ENCODE data around the gene PAQR4.

DNA sequence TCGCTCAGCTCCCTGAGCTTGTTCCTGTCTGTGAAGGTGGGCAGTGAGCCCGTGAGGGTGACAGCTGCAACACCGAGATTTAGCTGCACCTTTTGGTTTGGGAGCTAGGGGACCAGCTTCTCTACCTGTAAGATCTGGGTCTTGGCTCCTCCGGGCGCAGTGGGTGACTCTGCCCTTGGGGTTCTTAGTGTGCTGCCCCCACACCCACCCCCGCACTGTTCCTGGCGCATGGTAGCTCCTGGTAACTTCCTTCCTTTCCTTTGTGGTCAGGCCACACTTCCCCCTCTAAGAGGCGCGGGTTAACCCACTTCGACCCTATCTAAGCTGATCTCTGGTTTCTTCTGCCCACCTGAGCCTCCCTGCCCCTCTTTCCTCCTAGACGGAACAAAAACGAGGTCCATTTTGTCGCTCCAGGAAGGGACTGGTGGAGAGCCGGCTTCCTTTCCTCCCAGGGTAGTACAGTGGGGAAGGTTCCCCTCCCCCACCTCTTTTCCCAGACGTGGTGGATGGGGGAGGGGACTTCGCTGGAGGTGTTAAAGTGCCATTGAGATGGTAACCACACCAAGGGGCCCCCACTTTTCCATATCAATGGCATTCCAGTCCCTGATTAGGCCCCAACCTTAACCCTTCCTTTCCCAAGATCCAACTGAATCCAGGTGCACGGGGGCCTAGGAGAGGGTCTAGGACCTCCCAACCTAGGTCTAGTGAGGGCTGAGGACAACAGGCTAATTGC lies 39.0 kb downstream of the PAQR4 start:
- TF ChIP-seq, protein P1, sequence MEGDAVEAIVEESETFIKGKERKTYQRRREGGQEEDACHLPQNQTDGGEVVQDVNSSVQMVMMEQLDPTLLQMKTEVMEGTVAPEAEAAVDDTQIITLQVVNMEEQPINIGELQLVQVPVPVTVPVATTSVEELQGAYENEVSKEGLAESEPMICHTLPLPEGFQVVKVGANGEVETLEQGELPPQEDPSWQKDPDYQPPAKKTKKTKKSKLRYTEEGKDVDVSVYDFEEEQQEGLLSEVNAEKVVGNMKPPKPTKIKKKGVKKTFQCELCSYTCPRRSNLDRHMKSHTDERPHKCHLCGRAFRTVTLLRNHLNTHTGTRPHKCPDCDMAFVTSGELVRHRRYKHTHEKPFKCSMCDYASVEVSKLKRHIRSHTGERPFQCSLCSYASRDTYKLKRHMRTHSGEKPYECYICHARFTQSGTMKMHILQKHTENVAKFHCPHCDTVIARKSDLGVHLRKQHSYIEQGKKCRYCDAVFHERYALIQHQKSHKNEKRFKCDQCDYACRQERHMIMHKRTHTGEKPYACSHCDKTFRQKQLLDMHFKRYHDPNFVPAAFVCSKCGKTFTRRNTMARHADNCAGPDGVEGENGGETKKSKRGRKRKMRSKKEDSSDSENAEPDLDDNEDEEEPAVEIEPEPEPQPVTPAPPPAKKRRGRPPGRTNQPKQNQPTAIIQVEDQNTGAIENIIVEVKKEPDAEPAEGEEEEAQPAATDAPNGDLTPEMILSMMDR (IDR thresholded peaks at IDR 0.05; ENCODE audit: low read length): no peak
- no peak for TF ChIP-seq EZH2 (IDR thresholded peaks at IDR 0.05; ENCODE audit: borderline replicate concordance, low read length)

Measured in OCI-LY1 (cell line).